LNCaP clone FGC (cell line): ENCODE measurements around the gene MPZL1.

Experiments
- DNase-seq: peaks from one replicate; pipeline ENCODE4 v3.0.0-alpha.2; 2011; ENCODE audit warnings: low read depth
- H3K4me3 ChIP-seq: 2 replicates; pipeline ENCODE4 v1.5.1; 2011; ENCODE audit warnings: mild to moderate bottlenecking, low read depth, low read length, control low read depth
- CTCF ChIP-seq: IDR thresholded peaks from 2 replicates; pipeline ENCODE4 v1.5.1; 2012; ENCODE audit warnings: mild to moderate bottlenecking; ENCODE audit not compliant: control insufficient read depth, insufficient read depth; ENCODE audit errors: extremely low read depth

Gene MPZL1

GRCh38 chr1:167791281-167792187, 69.8 kb downstream of the MPZL1 start:
- no peak for TF ChIP-seq CTCF
- no peak overlapping the region for H3K4me3 ChIP-seq
- no peak for DNase-seq

- TF ChIP-seq CTCF: no peak
- H3K4me3 ChIP-seq: no peak overlapping the region
- no peak for DNase-seq
Observed at GRCh38 chr1:167792188-167792565, 70.4 kb downstream of the MPZL1 start.

- DNase-seq: no peak
- TF ChIP-seq CTCF: no peak
Observed at GRCh38 chr1:167794043-167794442, 72.3 kb downstream of the MPZL1 start.

GRCh38 chr1:167795810-167796740, 74.3 kb downstream of the MPZL1 start:
- peak; percentile 36 for DNase-seq
- TF ChIP-seq CTCF: no peak
- H3K4me3 ChIP-seq: no peak overlapping the region

More at GRCh38 chr1:167794043-167794442, 72.3 kb downstream of the MPZL1 start:
- no peak overlapping the region for H3K4me3 ChIP-seq

GRCh38 chr1:167797015-167797414, 75.2 kb downstream of the MPZL1 start:
- TF ChIP-seq CTCF: no peak
- DNase-seq: no peak
- no peak overlapping the region for H3K4me3 ChIP-seq

GRCh38 chr1:167798952-167799351, 77.2 kb downstream of the MPZL1 start:
- no peak for DNase-seq
- H3K4me3 ChIP-seq: no peak overlapping the region
- TF ChIP-seq CTCF: no peak
